IMR-90 (cell line): ENCODE results near the gene ANG. TPM values are rescaled to one million over a fixed set of nuclear protein-coding genes. Genes with fewer than 3 reads are reported as not detected.

Source experiments
- ATAC-seq: fragments of 200-7000 bp; cut with Tn5 transposase; 2 replicates; pipeline ENCODE4 v1.9.1; 2020; ENCODE audit warnings: low read depth, mild to moderate bottlenecking, moderate library complexity
- BruUV-seq: library from RNA; stranded (reverse); fragments of 400-500 nt; replicated peaks from 2 replicates; lab custom pipeline; 2021; lab: Mats Ljungman, UMichigan
- CTCF ChIA-PET: fragments of 300-600 bp; formaldehyde crosslinking; extraction: SDS; loops from one replicate; lab custom pipeline; 2021; ENCODE audit warnings: antibody characterized with exemption; lab: Yijun Ruan, JAX
- POLR2A ChIA-PET: fragments of 300-600 bp; sonication (Branson Sonifier 250); formaldehyde crosslinking; loops from one replicate; lab custom pipeline; 2022; ENCODE audit warnings: antibody characterized with exemption; ENCODE audit not compliant: unreplicated experiment; lab: Charles Lee
- DNase-seq: peaks from one replicate; pipeline ENCODE4 v3.0.0; 2013
- H2AFZ ChIP-seq: replicated peaks from 2 replicates; pipeline ENCODE3; 2013; ENCODE audit warnings: low read length, mild to moderate bottlenecking; ENCODE audit not compliant: poor library complexity
- H2AK5ac ChIP-seq: 2 replicates; pipeline ENCODE4 v1.6.1; 2013; ENCODE audit warnings: low read depth, low read length, inconsistent platforms
- H2AK9ac ChIP-seq: replicated peaks from 2 replicates; pipeline ENCODE3; 2013; ENCODE audit warnings: mild to moderate bottlenecking, low read depth, low read length, moderate library complexity; ENCODE audit not compliant: poor library complexity
- H2BK120ac ChIP-seq: 2 replicates; pipeline ENCODE4 v1.6.1; 2013; ENCODE audit warnings: low read depth, low read length, inconsistent platforms
- H2BK15ac ChIP-seq: 3 replicates; pipeline ENCODE4 v1.6.1; 2013; ENCODE audit warnings: low read depth, low read length, inconsistent platforms
- H2BK20ac ChIP-seq: 2 replicates; pipeline ENCODE4 v1.6.1; 2013; ENCODE audit warnings: low read depth, mild to moderate bottlenecking, inconsistent platforms, low read length, moderate library complexity
- H2BK5ac ChIP-seq: 2 replicates; pipeline ENCODE4 v1.6.1; 2013; ENCODE audit warnings: mild to moderate bottlenecking, low read depth, low read length, inconsistent platforms; ENCODE audit not compliant: poor library complexity, severe bottlenecking
- H3K14ac ChIP-seq: replicated peaks from 2 replicates; pipeline ENCODE4 v1.6.1; 2013; ENCODE audit warnings: low read depth, low read length, inconsistent platforms
- H3K18ac ChIP-seq: 2 replicates; pipeline ENCODE4 v1.6.1; 2013; ENCODE audit warnings: low read depth, low read length, control low read depth
- H3K23ac ChIP-seq: 2 replicates; pipeline ENCODE4 v1.6.1; 2013; ENCODE audit warnings: low read depth, low read length, inconsistent platforms
- H3K27ac ChIP-seq: 2 replicates; pipeline ENCODE4 v1.5.1; 2013; ENCODE audit warnings: mild to moderate bottlenecking, control low read depth, low read length; ENCODE audit not compliant: insufficient read depth
- H3K27me3 ChIP-seq: 2 replicates; pipeline ENCODE4 v1.6.1; 2013; ENCODE audit warnings: low read length; ENCODE audit not compliant: control insufficient read depth, insufficient read depth
- H3K36me3 ChIP-seq: 2 replicates; pipeline ENCODE4 v1.6.1; 2013; ENCODE audit warnings: low read length, mixed read lengths; ENCODE audit not compliant: control insufficient read depth, insufficient read depth
- H3K4ac ChIP-seq: 2 replicates; pipeline ENCODE4 v1.6.1; 2013; ENCODE audit warnings: low read depth, low read length, inconsistent platforms
- H3K4me1 ChIP-seq: 2 replicates; pipeline ENCODE4 v1.6.1; 2013; ENCODE audit warnings: low read length, mixed read lengths; ENCODE audit not compliant: control insufficient read depth, insufficient read depth
- H3K4me2 ChIP-seq: 2 replicates; pipeline ENCODE4 v1.6.1; 2013; ENCODE audit warnings: low read depth, mild to moderate bottlenecking, control low read depth, low read length, moderate library complexity
- H3K4me3 ChIP-seq: 2 replicates; pipeline ENCODE4 v1.5.1; 2013; ENCODE audit warnings: low read depth, mild to moderate bottlenecking, control low read depth, low read length, moderate library complexity; ENCODE audit not compliant: insufficient read depth
- H3K56ac ChIP-seq: 2 replicates; pipeline ENCODE4 v1.6.1; 2013; ENCODE audit warnings: low read length, inconsistent platforms; ENCODE audit not compliant: insufficient read depth; ENCODE audit errors: extremely low read depth
- H3K79me1 ChIP-seq, 2 experiments: 2 replicates each; pipeline ENCODE4 v1.6.1; 2013; ENCODE audit warnings: low read length in 2 of 2, inconsistent platforms in 1 of 2, low read depth in 1 of 2
- H3K9ac ChIP-seq: 2 replicates; pipeline ENCODE4 v1.6.1; 2013; ENCODE audit warnings: low read depth, low read length, control low read depth
- H3K9me1 ChIP-seq: 2 replicates; pipeline ENCODE4 v1.6.1; 2013; ENCODE audit warnings: low read length, inconsistent platforms; ENCODE audit not compliant: insufficient read depth
- H3K9me3 ChIP-seq: 2 replicates; pipeline ENCODE4 v1.6.1; 2013; ENCODE audit warnings: low read length; ENCODE audit not compliant: control insufficient read depth, insufficient read depth
- H4K20me1 ChIP-seq: 2 replicates; pipeline ENCODE4 v1.6.1; 2013; ENCODE audit warnings: low read length, inconsistent platforms; ENCODE audit not compliant: insufficient read depth
- H4K5ac ChIP-seq: 2 replicates; pipeline ENCODE4 v1.6.1; 2013; ENCODE audit warnings: mild to moderate bottlenecking, low read depth, low read length, control low read depth
- H4K8ac ChIP-seq, 2 experiments: 2 replicates each; pipeline ENCODE4 v1.6.1; 2013; ENCODE audit warnings: low read depth in 2 of 2, low read length in 2 of 2, control low read depth in 1 of 2, inconsistent platforms in 1 of 2
- H4K91ac ChIP-seq: 2 replicates; pipeline ENCODE4 v1.6.1; 2013; ENCODE audit warnings: low read depth, low read length, inconsistent platforms; ENCODE audit not compliant: insufficient read depth
- CEBPB ChIP-seq: IDR thresholded peaks from 2 replicates; pipeline ENCODE4 v1.6.1; 2012; ENCODE audit warnings: low read depth, low read length, improper control_type of control experiment
- CHD1 ChIP-seq: IDR thresholded peaks from 2 replicates; pipeline ENCODE4 v1.6.1; 2012; ENCODE audit warnings: low read depth, low read length, improper control_type of control experiment
- FOS ChIP-seq: fragments of 150-350 bp; IDR thresholded peaks from 2 replicates; pipeline ENCODE4 v1.6.1; 2016; ENCODE audit warnings: low read depth, low read length
- MAFK ChIP-seq: IDR thresholded peaks from 2 replicates; pipeline ENCODE4 v1.6.1; 2012; ENCODE audit warnings: low read depth, low read length, improper control_type of control experiment
- MAZ ChIP-seq: IDR thresholded peaks from 2 replicates; pipeline ENCODE4 v1.6.1; 2012; ENCODE audit warnings: low read depth, mild to moderate bottlenecking, low read length, improper control_type of control experiment, moderate library complexity, borderline replicate concordance
- MXI1 ChIP-seq: IDR thresholded peaks from 2 replicates; pipeline ENCODE4 v1.6.1; 2012; ENCODE audit warnings: low read depth, mild to moderate bottlenecking, low read length, moderate library complexity, borderline replicate concordance
- NFE2L2 ChIP-seq: fragments of 150-350 bp; IDR thresholded peaks from 2 replicates; pipeline ENCODE4 v1.6.1; 2016; ENCODE audit warnings: low read depth, mild to moderate bottlenecking, low read length
- POLR2A ChIP-seq: IDR thresholded peaks from 2 replicates; pipeline ENCODE4 v1.6.1; 2012; ENCODE audit warnings: mild to moderate bottlenecking, low read depth, low read length
- RAD21 ChIP-seq: IDR thresholded peaks from 2 replicates; pipeline ENCODE4 v1.6.1; 2012; ENCODE audit warnings: low read length, improper control_type of control experiment
- RCOR1 ChIP-seq: IDR thresholded peaks from 2 replicates; pipeline ENCODE4 v1.6.1; 2012; ENCODE audit warnings: mild to moderate bottlenecking, low read length, improper control_type of control experiment; ENCODE audit not compliant: insufficient replicate concordance
- RFX5 ChIP-seq: IDR thresholded peaks from 2 replicates; pipeline ENCODE4 v1.8.0; 2012; ENCODE audit warnings: low read depth, mild to moderate bottlenecking, low read length, moderate library complexity
- SMC3 ChIP-seq: fragments of 150-350 bp; IDR thresholded peaks from 2 replicates; pipeline ENCODE4 v1.6.1; 2016; ENCODE audit warnings: low read depth, mild to moderate bottlenecking, antibody characterized with exemption, low read length, moderate library complexity
- USF2 ChIP-seq: fragments of 150-350 bp; IDR thresholded peaks from 2 replicates; pipeline ENCODE4 v1.6.1; 2017; ENCODE audit warnings: mild to moderate bottlenecking, antibody characterized with exemption, low read length, low read depth
- WGBS, 2 experiments: methylation state at CpG; one replicate each; pipeline versions ENCODE4 v1.1.5 to v1.1.7; 2013; ENCODE audit warnings: missing lambda C conversion rate in 2 of 2; ENCODE audit not compliant: insufficient read length in 1 of 2; ENCODE audit errors: extremely low coverage in 2 of 2; 5-methylcytosine and 5-hydroxymethylcytosine counted together
- dilution Hi-C: fragments of 300-500 bp; cut with HindIII; formaldehyde crosslinking; loops from one replicate; pipeline ENCODE4 v1.14.3; 2018; ENCODE audit warnings: low sequenced_read_pairs; ENCODE audit not compliant: unreplicated experiment
- in situ Hi-C: fragments of 300-500 bp; cut with MboI; formaldehyde crosslinking; loops from 3 replicates; pipeline ENCODE4 v1.14.3; 2019; ENCODE audit warnings: low sequenced_read_pairs, inconsistent platforms, mixed read lengths
- intact Hi-C: fragments of 100-400 bp; cut with micrococcal nuclease; formaldehyde crosslinking; loops from 2 replicates; pipeline ENCODE4 v1.10.0; 2022
- polyA plus RNA-seq, 3 experiments: library from polyadenylated mRNA; depleted of rRNA; stranded (reverse); fragments of >200 nt; gene quantifications; 2 replicates each; pipeline ENCODE4 v1.2.3, GENCODE V29; 2012; ENCODE audit warnings: low replicate concordance in 1 of 3
- total RNA-seq: library from RNA; depleted of rRNA; stranded (reverse); fragments of >200 nt; gene quantifications from 2 replicates; pipeline ENCODE4 v1.2.3, GENCODE V29; 2012
- TF ChIP-seq, protein P1 (sequence below): fragments of 150-350 bp; IDR thresholded peaks from 2 replicates; pipeline ENCODE4 v1.6.1; 2016; ENCODE audit warnings: low read depth, mild to moderate bottlenecking, low read length, moderate library complexity, borderline replicate concordance
- TF ChIP-seq, protein P2 (sequence below): conservative IDR thresholded peaks from 2 replicates; pipeline ENCODE4 v1.5.1; 2012; ENCODE audit warnings: mild to moderate bottlenecking, low read depth, low read length, improper control_type of control experiment

The ANG gene
- total and polyA plus RNA-seq, 2 of the 4 experiments (the other 2 are of a cell fraction), result 3.6 to 4.7 TPM

GRCh38 chr14:20642182-20642581 is 46.4 kb upstream of the ANG start:
- no peak for TF ChIP-seq SMC3
- TF ChIP-seq RFX5, result no peak
- TF ChIP-seq USF2, result no peak
- no peak for TF ChIP-seq RAD21
- no peak for TF ChIP-seq FOS
- TF ChIP-seq CEBPB, result no peak
- no peak for TF ChIP-seq MXI1
- no peak for TF ChIP-seq MAZ
- TF ChIP-seq, protein P1, sequence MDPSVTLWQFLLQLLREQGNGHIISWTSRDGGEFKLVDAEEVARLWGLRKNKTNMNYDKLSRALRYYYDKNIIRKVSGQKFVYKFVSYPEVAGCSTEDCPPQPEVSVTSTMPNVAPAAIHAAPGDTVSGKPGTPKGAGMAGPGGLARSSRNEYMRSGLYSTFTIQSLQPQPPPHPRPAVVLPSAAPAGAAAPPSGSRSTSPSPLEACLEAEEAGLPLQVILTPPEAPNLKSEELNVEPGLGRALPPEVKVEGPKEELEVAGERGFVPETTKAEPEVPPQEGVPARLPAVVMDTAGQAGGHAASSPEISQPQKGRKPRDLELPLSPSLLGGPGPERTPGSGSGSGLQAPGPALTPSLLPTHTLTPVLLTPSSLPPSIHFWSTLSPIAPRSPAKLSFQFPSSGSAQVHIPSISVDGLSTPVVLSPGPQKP, result no peak
- no peak for TF ChIP-seq CHD1
- TF ChIP-seq RCOR1, result no peak
- TF ChIP-seq, protein P2, sequence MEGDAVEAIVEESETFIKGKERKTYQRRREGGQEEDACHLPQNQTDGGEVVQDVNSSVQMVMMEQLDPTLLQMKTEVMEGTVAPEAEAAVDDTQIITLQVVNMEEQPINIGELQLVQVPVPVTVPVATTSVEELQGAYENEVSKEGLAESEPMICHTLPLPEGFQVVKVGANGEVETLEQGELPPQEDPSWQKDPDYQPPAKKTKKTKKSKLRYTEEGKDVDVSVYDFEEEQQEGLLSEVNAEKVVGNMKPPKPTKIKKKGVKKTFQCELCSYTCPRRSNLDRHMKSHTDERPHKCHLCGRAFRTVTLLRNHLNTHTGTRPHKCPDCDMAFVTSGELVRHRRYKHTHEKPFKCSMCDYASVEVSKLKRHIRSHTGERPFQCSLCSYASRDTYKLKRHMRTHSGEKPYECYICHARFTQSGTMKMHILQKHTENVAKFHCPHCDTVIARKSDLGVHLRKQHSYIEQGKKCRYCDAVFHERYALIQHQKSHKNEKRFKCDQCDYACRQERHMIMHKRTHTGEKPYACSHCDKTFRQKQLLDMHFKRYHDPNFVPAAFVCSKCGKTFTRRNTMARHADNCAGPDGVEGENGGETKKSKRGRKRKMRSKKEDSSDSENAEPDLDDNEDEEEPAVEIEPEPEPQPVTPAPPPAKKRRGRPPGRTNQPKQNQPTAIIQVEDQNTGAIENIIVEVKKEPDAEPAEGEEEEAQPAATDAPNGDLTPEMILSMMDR, result no peak
- TF ChIP-seq POLR2A, result no peak
- TF ChIP-seq NFE2L2, result no peak
- TF ChIP-seq MAFK, result no peak
- no TSS peak for BruUV-seq
- Histone ChIP-seq H3K4me3 (no peak overlapping the region), H2AFZ (no peak overlapping the region), H2BK20ac (no peak overlapping the region), H4K91ac (no peak overlapping the region), H3K36me3 (no peaks in the 10 kb centered on the region), H4K8ac (no peak overlapping the region), H3K9me3 (no peaks in the 10 kb centered on the region), H2AK5ac (no peak overlapping the region), H3K4me2 (no peak overlapping the region), H3K4ac (no peak overlapping the region), H3K4me1 (no peaks in the 10 kb centered on the region), H2BK120ac (no peak overlapping the region), H2BK15ac (no peak overlapping the region), H3K9ac (no peak overlapping the region), H3K18ac (no peak overlapping the region), H4K20me1 (no peaks in the 10 kb centered on the region), H3K27me3 (no peaks in the 10 kb centered on the region), H2AK9ac (no peak overlapping the region), H3K27ac (no peak overlapping the region), H3K9me1 (no peaks in the 10 kb centered on the region), H4K5ac (no peak overlapping the region), H3K23ac (no peak overlapping the region), H3K79me1 (no peaks in the 10 kb centered on the region), H3K56ac (no peak overlapping the region), H3K14ac (no peak overlapping the region), H2BK5ac (no peak overlapping the region)
- intact Hi-C loops, result no loop called here
- no CpG with 5 or more reads among the region's 7 CpGs for WGBS, 2 experiments
- ATAC-seq (no peak), DNase-seq (no peak)
- POLR2A ChIA-PET, result no interaction called here
- in situ Hi-C loops, result no loop called here
- dilution Hi-C loops, result no loop called here
- CTCF ChIA-PET, result no interaction called here
